GM15510 (cell line): ENCODE results near the gene B3GNT9.

Experiments
- POLR2A ChIP-seq: IDR thresholded peaks from 3 replicates; pipeline ENCODE4 v1.6.1; 2011; ENCODE audit warnings: borderline replicate concordance; ENCODE audit not compliant: insufficient read length; ENCODE audit errors: extremely low read depth

Gene B3GNT9

DNA sequence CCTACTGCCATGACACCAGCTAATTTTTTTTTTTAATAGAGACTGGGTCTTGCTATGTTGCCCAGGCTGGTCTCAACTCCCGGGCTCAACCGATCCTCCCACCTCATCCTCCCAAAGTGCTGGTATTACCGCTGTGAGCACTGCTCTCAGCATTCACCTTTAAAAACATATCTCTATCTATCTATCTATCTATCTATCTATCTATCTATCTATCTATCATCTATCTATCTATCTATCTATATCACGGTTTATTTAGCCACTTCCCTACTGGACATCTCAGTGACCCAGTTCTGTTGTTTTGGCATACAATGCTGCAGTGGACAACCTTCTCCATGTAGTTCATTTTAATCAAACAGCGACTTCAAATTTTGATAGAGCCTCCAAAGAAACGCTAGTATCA, 42.3 kb downstream of the B3GNT9 start:
- TF ChIP-seq POLR2A = no peak

DNA sequence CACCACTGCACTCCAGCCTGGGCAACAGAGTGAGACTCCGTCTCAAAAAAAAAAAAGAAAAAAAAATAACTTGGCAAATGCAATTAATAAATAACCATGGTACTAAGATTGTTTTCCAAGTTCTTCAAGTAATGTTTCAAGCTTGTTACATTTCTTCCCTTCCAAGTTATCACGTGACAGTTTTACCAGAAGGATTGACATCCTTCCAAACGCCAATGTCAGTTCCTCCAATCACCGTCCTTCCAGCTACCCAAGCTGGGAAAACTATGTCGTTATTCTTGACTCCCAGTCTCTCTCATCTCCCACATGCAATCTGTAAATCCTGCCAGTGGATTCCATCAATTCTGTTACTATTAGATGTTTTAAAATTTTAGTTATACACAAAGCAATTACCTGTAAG, 44.9 kb downstream of the B3GNT9 start:
- TF ChIP-seq POLR2A = no peak

DNA sequence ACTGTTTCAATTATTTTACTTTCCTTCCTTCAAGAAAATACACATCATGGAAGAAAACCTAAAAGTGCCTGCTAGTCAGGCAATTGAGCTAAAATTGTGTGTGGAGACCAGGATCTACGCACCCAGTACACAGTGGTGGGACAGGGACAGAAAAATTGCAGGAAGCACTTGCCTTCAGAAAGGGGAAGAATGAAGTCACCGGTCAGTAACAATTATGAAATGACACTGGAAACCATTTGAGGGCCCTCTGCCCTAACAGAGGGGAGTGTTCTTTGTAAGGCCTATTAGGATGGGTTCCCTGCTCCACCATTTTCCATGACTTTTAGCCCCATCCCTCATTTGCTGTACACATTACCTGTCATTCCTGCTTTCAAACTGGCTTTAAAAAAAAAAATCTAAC, 45.6 kb downstream of the B3GNT9 start:
- TF ChIP-seq POLR2A = no peak

- no peak for TF ChIP-seq POLR2A
Measured at GRCh38 chr16:67104845-67105244, 46.0 kb downstream of the B3GNT9 start.

GRCh38 chr16:67104061-67104460, 46.7 kb downstream of the B3GNT9 start:
- TF ChIP-seq POLR2A = no peak

DNA sequence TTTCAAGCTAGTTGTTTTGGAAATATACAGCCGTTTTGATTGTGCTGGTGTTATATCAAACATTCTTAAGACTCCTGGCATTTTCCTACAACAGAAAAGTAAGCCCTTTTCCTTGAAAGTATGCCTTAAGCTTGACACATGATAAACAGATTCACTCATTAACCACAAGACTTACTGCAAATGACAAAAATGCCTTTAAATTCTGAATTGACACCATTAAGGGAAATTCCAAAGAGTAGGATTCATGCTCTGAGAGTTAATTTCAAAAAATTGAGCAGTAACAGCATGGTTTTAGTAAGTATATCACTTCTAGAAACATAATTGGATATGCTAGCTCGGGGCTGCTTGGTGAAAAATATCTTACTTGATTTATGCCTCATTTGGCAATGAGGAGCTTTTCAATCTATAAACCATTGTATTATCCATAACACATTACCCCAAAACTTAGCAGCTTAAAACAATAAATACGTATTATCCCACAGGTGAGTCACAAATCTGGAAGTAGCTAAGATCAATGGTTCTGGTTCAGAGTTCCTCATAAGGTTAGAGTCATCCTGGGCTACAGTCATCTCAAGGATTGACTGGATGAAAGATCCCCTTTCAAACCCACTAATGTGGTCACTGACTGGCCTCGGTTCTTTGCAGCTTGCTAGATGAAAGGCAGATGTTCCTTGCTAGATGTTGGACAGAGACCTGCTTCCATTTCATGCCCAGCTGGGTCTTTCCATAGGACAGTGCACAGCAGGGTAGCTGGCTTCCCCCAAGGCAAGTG, 49.3 kb downstream of the B3GNT9 start:
- TF ChIP-seq POLR2A = no peak

DNA sequence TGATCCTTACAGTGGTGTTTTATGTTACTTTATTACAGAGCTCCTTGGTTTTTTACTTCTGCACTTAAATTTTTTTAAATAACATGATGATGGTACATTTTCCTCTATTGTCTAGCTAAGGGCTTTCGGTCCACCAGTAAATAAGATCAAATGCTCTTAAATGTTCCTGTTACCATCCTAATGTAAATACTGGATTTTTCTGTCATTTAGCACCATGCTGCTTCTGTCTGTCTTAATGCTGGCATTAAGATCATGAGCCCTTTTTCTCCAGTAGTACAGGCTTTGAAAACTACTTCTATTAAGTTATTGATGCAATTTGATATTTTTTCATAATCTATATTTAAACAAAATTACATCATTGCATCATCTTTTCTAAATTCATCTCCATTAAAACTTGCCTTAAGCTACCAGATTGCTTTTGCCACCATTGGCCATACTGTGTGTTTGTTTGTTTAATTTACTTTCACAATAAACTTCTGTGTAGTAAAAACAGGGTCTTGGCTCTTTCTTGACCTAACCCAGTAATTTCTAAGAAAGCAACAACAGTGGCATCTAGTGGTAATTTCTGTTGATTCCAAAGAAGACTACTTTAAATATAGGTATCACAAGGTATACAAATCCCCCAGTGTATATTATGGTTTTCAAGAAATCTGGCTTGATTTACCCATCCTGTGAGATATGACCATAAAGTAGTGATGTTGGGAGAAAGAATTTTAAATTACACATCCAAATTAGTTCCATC, 50.1 kb downstream of the B3GNT9 start:
- TF ChIP-seq POLR2A = no peak

DNA sequence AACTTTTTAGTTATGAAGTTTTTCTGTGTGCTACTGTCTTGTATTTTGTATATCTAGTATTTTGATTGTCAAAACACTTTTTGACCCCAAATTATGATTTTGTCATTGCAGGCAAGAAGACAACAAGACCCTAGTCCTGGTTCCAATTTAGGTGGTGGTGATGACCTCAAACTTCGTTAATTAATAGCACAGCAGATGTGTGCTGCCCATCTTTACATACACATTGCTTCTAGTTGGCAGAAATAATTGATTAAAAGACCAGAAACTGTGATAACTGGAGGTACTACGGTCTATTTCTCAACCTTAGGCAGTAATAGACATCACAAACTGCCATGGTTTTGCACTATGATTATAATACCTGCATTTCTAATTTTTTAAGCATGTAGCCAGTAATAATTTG, 52.2 kb downstream of the B3GNT9 start:
- no peak for TF ChIP-seq POLR2A
